Measurements from ENCODE around the gene RIPK4. TPM values are rescaled to one million over a fixed set of nuclear protein-coding genes. Genes with fewer than 3 reads are reported as not detected.
A peak's percentile ranks its signal among the peaks of the same experiment; 100 is the strongest.

Gene RIPK4
- total RNA-seq, 2 donors from 2014 or later, result 8.4 to 16.2 TPM

DNA sequence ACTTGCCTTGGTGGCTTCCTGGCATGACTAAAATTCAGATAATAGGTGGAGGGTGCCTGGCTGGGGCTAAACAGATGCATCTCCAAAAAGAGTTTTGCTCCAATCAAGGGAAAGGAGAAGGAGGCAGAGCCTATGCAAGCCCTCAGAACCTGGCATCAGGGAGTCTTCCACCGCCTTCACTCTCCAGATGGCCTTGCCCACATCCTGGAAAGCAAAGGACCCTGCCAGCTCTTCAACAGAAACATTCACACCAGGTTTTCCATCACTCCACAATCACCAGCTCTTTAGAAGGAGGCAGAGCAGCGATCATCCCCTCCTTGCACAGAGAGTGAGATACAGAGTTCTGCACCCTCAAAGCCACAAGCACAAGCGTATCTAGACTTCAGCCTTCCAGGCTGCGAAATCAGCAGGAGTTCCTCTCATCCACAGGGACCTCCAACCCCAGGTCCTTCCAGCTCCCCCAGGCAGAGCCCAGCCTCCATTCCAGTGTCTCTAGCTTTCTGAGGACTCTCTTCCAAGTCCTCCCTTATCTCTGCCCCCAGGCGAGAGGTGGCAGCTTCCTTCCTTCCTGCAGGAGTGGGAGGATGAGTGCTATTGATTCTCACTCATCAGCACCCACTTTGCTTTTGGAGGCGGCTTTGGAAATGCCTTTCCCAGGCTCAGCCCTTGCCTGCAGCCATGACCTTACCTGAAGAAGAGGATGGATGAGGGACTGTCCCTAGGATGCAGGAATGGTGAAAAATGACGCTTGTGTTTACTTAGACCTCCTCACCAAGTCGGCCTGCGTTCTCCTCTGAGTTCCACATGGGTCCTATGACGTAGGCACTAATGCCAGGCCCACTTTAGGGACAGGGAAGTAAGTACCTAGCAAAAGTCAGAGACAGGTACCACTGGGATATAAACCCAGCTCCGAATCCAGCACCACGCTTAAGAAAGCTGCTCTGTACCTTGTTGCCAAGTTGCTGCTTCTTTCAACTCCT is 75.4 kb downstream of the RIPK4 start:
- Histone ChIP-seq H3K9me3 (ENCODE audit: control insufficient read depth, low read length) (no peaks in the 10 kb centered on the region), H3K4me1 (ENCODE audit: control insufficient read depth, insufficient read depth, low read length) (no peaks in the 10 kb centered on the region), H3K4me3 (ENCODE audit: low read length) (no peak overlapping the region), H3K27me3 (ENCODE audit: control insufficient read depth, insufficient read depth, low read length, poor library complexity, severe bottlenecking) (no peaks in the 10 kb centered on the region), H3K9ac (ENCODE audit: extremely low read depth, low read length, poor library complexity, severe bottlenecking) (no peak overlapping the region), H3K27ac (ENCODE audit: low read depth, low read length) (no peak overlapping the region), H3K36me3 (ENCODE audit: control insufficient read depth, insufficient read depth, low read length) (no peaks in the 10 kb centered on the region)
- H3K27ac Mint-ChIP-seq, result no peak overlapping the region
- H3K36me3 Mint-ChIP-seq (ENCODE audit: low read depth), result no peaks in the 10 kb centered on the region
- H3K27me3 Mint-ChIP-seq (ENCODE audit: insufficient read depth), result peaks cover 3% of the 10 kb centered on the region
- H3K9me3 Mint-ChIP-seq, result no peaks in the 10 kb centered on the region
- H3K4me1 Mint-ChIP-seq, result peaks cover 6% of the 10 kb centered on the region
- TF ChIP-seq CTCF (conservative IDR thresholded peaks at IDR 0.05), result no peak
- no peak overlapping the region for H3K4me3 Mint-ChIP-seq
- WGBS, 2 experiments (ENCODE audit: insufficient coverage in 1 of 2, insufficient read length in 1 of 2), result 85 to 88% methylated on average over 9 to 12 of the region's 12 CpGs
- peak; percentile 39 for DNase-seq

Small RNAs within 50 kb of the gene (microRNA-seq; reads per million reads assigned to microRNA genes)
- not detected for gene MIR6814 (ENCODE audit: borderline microRNAs expressed)

Other genes starting within 250 kb of the RIPK4 start
- 10 to 100 TPM in 1 of 2 donors, 1 to 10 TPM in 1; 8.8 to 10.1 TPM for gene PRDM15, start 112.3 kb upstream of the RIPK4 start, total RNA-seq
- gene C2CD2, start 187.0 kb upstream of the RIPK4 start, total RNA-seq, result 10 to 100 TPM; 26.3 to 28.7 TPM
- 10 to 100 TPM; 17.3 to 23.1 TPM for gene ZBTB21, start 243.3 kb upstream of the RIPK4 start, total RNA-seq

All from endodermal cell (in vitro differentiated cells).